Rectal smooth muscle tissue (tissue), 1 donor: ENCODE results near the gene IL1F10.
"Not testable (repeated sequence)": the region's sequence is repeated elsewhere in the genome, so short reads cannot be mapped to it uniquely, and the experiment has no call there.

Experiments used
- H3K27ac ChIP-seq: one replicate; pipeline ENCODE4 v1.7.0; 2013; ENCODE audit warnings: low read depth, low read length, inconsistent platforms
- H3K27me3 ChIP-seq: one replicate; pipeline ENCODE4 v1.7.0; 2013; ENCODE audit warnings: low read length; ENCODE audit not compliant: control insufficient read depth, insufficient read depth
- H3K36me3 ChIP-seq: one replicate; pipeline ENCODE4 v1.7.0; 2013; ENCODE audit warnings: low read length; ENCODE audit not compliant: control insufficient read depth, insufficient read depth
- H3K4me1 ChIP-seq: one replicate; pipeline ENCODE4 v1.7.0; 2013; ENCODE audit warnings: low read length; ENCODE audit not compliant: control insufficient read depth, insufficient read depth
- H3K4me3 ChIP-seq: one replicate; pipeline ENCODE4 v1.7.0; 2013; ENCODE audit warnings: low read length
- H3K9ac ChIP-seq: one replicate; pipeline ENCODE4 v1.7.0; 2013; ENCODE audit warnings: low read length

IL1F10 gene

DNA sequence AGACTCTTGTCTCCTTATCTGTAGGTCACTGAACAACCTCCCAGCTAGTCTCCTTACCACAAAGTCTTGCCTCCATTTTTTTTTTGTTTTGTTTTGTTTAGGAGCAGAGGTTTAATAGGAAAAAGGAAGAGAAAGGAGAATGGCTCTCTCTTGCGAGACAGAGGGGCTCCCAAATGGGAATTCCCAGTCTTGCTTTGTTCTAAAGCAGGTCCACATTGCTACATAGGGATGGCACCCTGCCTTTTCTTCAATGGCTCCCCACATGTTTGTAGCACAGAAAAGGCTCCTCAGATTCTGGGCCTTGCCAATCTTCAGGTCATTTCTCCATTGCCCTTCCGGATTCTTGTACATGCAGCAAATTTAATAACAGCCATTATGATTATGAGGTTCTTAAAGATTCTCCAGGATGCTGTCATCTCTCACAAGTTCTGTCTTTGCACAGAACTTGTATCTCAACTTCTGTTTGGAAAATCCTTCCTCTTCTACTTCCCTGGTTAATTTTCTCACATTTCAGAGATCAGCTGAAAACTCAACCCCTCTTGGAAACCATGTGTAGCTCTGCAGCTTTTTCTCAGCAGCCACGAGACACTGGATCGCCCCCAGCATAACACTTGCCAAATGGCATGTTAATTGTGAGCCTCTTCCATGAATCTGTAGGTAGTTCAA, 23.6 kb downstream of the IL1F10 start:
- H3K9ac ChIP-seq: no peak overlapping the region
- H3K27ac ChIP-seq: no peak overlapping the region
- H3K4me1 ChIP-seq: no peaks in the 10 kb centered on the region
- H3K36me3 ChIP-seq: no peaks in the 10 kb centered on the region
- H3K27me3 ChIP-seq: no peaks in the 10 kb centered on the region
- H3K4me3 ChIP-seq: no peak overlapping the region

DNA sequence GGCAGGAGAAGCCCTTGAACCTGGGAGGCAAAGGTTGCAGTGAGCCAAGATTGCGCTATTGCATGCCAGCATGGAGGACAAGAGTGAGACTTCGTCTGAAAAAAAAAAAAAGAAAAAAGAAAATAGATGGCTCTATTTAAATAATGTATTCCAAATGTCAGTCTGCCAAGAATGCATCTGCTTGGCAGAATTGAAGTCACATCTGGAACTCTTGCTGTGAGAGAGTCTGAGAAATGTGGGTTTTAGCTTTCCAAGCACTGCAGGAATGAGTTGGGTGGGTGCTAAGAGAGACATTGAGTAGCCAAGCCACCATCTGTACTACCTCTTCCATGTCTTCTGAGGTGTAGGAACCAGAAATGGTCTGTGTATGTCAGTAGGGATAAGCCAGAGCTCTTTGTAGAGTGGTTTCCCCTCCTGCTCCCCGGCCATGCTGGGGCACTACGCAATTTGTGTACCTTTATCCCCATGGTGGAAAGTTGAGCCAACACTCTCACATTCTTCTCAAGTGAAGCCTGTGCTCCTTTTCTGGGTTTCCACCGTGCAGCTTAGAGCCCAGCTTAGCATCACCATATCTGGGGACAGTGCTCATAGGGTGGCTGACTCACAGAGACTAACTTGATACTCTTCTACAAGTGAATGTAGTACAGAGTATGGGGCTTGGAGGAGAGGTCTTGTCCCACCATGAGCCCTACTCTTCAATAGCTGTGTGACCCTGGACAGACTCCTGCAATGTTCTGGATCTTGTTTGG, 25.3 kb downstream of the IL1F10 start:
- Histone ChIP-seq H3K27me3 (no peaks in the 10 kb centered on the region), H3K9ac (no peak overlapping the region), H3K4me3 (no peak overlapping the region), H3K27ac (no peak overlapping the region), H3K36me3 (no peaks in the 10 kb centered on the region), H3K4me1 (no peaks in the 10 kb centered on the region)

DNA sequence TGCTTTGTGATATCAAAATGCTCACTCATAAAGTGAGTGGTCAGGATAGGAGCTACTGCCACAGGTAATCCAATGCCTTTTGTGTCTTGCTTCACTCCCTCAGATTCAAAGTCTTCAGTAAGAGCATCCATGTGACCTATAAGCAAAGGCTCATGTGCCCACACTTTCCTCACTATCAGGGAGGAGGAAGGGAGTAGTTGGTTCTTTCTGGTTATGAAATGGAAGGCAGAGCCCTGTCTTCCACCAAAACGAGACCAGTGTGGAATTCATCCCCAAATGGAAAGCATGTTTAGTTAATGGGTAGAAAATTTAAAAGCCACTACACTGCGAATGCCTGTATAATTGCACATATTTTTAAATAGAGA, 25.8 kb downstream of the IL1F10 start:
- no peaks in the 10 kb centered on the region for H3K4me1 ChIP-seq

DNA sequence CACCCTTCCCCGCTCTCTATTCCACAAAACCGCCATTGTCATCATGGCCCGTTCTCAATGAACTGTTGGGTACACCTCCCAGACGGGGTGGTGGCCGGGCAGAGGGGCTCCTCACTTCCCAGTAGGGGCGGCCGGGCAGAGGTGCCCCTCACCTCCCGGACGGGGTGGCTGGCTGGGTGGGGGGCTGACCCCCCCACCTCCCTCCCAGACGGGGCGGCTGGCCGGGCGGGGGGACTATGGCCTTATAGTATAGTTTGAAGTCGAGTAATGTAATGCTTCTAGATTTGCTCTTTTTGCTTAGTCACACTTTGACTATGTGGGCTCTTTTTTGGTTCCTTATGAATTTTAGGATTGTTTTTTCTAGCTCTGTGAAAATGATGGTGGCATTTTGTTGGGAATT, 28.5 kb downstream of the IL1F10 start:
- not testable (repeated sequence) for H3K4me1 ChIP-seq, H3K9ac ChIP-seq, H3K27me3 ChIP-seq, H3K4me3 ChIP-seq, H3K27ac ChIP-seq, H3K36me3 ChIP-seq

More for the DNA sequence above, 25.8 kb downstream of the IL1F10 start:
- Histone ChIP-seq H3K4me3 (no peak overlapping the region), H3K27ac (no peak overlapping the region), H3K36me3 (no peaks in the 10 kb centered on the region), H3K9ac (no peak overlapping the region), H3K27me3 (no peaks in the 10 kb centered on the region)

DNA sequence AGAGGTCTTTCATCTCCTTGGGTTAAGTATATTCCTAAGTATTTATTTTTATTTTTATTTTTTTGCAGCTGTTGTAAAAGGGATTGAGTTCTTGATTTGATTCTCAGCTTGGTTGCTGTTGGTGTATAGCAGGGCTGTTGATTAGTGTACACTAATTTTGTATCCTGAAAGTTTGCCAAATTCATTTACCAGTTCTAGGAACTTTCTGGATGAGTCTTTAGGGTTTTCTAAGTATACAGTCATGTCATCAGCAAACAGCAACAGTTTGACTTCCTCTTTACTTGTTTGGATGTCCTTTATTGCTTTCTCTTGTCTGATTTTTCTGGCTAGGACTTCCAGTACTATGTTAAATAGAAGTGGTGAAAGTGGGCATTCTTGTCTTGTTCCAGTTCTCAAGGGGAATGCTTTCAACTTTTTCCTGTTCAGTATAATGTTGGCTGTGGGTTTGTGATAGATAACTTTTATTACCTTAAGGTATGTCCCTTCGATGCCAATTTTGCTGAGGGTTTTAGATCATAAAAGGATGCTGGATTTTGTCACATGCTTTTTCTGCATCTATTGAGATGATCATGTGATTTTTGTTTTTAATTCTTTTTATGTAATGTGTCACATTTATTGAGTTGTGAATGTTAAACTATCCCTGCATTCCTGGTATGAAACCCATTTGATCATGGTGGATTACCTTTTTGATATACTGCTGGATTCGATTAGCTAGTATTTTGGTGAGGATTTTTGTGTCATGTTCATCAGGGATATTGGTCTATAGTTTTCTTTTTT, 29.3 kb downstream of the IL1F10 start:
- H3K9ac ChIP-seq, H3K36me3 ChIP-seq, H3K4me3 ChIP-seq, H3K27me3 ChIP-seq, H3K27ac ChIP-seq, H3K4me1 ChIP-seq: not testable (repeated sequence)

DNA sequence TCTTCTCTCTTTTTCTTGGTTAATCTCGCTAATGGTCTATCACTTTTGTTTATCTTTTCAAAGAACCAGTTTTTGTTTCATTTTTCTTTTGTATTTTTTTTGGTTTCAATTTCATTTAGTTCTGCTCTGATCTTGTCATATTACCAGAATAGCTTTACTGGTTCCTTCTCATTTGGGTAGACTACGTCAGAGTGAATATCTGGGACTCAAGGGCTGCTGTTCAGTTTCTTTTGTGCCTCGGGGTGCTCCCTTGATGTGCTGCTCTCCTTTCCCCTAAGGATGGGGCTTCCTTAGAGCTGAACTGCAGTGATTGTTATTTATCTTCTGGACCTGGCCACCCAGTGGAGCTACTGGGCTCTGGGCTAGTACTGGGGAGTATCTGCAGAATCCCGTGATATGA, 30.3 kb downstream of the IL1F10 start:
- H3K9ac ChIP-seq: no peak overlapping the region
- no peak overlapping the region for H3K4me3 ChIP-seq
- H3K4me1 ChIP-seq: no peaks in the 10 kb centered on the region
- no peak overlapping the region for H3K27ac ChIP-seq
- H3K36me3 ChIP-seq: no peaks in the 10 kb centered on the region
- no peaks in the 10 kb centered on the region for H3K27me3 ChIP-seq

DNA sequence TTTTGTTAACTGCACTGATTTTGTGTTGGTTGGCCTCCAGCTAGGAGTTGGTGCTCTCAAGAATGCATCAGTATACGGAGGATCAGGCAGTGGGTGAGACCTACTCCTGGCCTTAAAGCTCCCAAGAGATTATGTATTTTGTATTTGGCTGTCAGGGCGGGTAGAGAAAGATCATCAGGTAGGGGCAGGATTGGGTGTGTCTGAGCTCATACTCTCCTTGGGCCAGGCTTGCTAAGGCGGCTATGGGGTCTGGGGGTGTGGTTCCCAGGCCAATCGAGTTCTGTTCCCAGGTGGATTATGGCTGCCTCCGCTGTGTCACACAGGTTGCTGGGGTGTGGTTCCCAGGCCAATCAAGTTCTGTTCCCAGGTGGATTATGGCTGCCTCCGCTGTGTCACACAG, 30.8 kb downstream of the IL1F10 start:
- Histone ChIP-seq H3K9ac (no peak overlapping the region), H3K27me3 (no peaks in the 10 kb centered on the region), H3K36me3 (no peaks in the 10 kb centered on the region), H3K4me3 (no peak overlapping the region), H3K4me1 (no peaks in the 10 kb centered on the region), H3K27ac (no peak overlapping the region)

DNA sequence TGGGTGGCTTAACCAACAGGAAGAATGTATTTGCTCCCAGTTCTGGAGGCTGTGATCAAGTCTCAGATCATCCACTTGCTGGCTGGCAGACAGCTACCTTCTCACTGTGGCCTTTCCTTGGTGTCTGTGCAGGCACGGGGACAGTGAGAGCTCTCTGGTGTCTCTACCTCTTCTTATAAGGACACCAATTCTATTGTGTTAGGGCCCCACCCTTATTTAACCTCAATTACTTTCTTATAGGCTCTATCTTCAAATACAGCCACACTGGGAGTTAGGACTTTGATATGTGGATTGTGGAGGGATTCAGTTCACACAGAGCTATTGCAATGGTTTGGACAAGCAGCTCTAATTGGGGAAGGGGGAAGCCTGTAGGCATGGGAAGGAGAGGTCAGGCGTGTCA, 34.4 kb downstream of the IL1F10 start:
- no peak overlapping the region for H3K9ac ChIP-seq
- no peaks in the 10 kb centered on the region for H3K27me3 ChIP-seq
- H3K4me1 ChIP-seq: no peaks in the 10 kb centered on the region
- H3K4me3 ChIP-seq: no peak overlapping the region
- H3K36me3 ChIP-seq: no peaks in the 10 kb centered on the region
- H3K27ac ChIP-seq: no peak overlapping the region

DNA sequence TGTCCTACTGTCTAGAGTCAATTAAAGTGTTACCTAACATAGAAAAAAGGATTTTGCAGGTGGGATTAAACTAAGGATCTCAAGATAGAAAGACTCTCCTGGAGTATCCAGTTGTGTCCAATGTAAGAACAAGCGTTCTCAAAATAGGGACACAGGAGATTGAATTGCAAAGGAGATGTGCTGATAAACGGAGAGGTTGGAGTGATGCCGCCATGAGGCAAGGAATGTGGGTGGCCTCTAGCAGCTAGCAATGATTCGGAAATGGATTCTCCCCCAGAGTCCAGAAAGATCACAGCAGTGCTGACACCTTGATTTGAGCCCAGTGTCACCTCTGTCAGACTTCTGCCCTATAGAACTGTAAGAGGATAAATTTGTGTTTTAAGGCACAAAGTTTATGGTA, 35.5 kb downstream of the IL1F10 start:
- Histone ChIP-seq H3K36me3 (no peaks in the 10 kb centered on the region), H3K4me3 (no peak overlapping the region), H3K27ac (no peak overlapping the region), H3K4me1 (no peaks in the 10 kb centered on the region), H3K27me3 (no peaks in the 10 kb centered on the region), H3K9ac (no peak overlapping the region)

DNA sequence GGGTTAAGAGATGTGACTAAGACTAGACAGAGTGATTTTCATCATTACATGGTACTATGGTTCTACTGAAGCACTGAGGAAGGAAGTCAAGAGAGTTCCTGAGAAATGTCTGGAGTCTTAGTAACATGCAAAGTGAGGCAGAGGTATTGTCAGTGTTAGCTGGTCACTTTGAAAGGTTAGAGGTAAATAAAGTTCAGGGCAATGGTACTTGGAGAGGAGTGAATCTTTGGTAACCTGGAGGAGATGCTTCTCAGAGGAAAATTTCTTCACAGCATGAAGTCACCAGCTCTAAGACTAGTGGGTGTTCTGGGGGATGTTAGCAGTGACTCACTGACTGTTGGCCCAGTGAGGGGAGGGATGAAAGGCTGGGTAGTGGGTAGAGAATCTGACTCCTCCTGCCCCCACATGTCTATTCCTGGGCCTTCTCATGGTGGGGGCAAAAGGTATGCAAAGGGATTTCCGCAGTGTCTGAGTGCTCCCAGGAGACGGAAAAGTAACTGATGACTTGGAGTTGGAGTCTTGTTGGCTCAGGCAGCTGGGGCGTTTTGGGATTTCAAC, 36.4 kb downstream of the IL1F10 start:
- no peaks in the 10 kb centered on the region for H3K36me3 ChIP-seq
- no peak overlapping the region for H3K9ac ChIP-seq
- H3K4me3 ChIP-seq: no peak overlapping the region
- no peaks in the 10 kb centered on the region for H3K4me1 ChIP-seq
- H3K27ac ChIP-seq: no peak overlapping the region
- no peaks in the 10 kb centered on the region for H3K27me3 ChIP-seq

DNA sequence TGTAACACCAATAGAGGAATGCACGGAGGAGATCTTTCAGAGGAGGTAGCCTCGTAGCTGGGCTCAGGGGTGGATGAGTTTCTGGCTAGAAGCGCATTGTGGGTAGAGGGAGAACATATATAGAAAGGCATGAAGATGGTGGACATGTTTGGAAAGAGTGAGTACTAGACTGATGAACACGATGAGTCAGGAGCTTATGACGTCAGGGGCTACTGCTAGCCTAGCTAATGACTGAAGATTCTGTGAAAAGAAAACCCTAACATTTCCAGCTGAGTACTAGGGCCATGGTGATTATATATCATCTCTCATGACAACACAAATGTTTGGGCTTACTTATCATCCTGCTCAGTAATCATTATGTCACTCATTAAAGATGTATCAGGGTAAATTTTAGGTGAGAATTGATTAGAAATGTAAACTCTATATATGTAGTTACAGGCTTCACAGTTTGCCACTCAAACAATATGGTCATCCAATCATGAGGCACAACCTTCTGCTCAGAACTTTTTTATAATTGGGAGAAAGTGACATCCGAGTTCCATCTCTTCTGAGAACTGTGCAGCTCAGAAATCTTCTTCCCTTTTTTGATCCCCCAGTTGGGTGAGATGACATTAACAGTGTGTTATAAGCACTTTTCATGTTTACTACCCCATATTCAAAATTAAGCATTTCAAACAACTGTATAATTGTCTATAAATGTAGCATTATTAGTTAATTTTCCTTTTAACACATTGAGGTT, 37.4 kb downstream of the IL1F10 start:
- Histone ChIP-seq H3K27me3 (no peaks in the 10 kb centered on the region), H3K9ac (no peak overlapping the region), H3K36me3 (no peaks in the 10 kb centered on the region), H3K4me3 (no peak overlapping the region), H3K27ac (no peak overlapping the region), H3K4me1 (no peaks in the 10 kb centered on the region)

DNA sequence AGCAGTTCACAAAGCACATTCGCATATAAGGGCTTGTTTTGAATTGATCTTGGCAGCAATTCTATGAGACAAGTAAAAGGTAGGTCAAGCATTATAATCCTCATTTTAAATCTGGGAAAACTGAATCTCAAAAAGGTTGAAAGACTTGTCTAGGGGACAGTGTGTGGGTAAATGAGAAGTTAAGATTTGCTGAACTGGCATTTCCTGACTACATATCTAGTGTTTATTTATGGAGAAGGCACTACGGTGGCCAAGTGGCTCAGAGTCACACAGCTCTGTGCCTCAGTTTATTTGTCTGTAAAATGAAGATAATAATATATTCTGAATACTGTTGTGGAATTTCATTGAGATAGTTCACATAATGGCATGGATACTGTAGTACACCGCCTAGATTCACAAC, 43.4 kb downstream of the IL1F10 start:
- H3K9ac ChIP-seq: no peak overlapping the region

More for the DNA sequence above, 43.4 kb downstream of the IL1F10 start:
- H3K36me3 ChIP-seq: no peaks in the 10 kb centered on the region
- H3K4me3 ChIP-seq: no peak overlapping the region
- H3K27ac ChIP-seq: no peak overlapping the region
- no peaks in the 10 kb centered on the region for H3K27me3 ChIP-seq
- H3K4me1 ChIP-seq: no peaks in the 10 kb centered on the region
